Pancreas (tissue), 10 donors: Measurements from ENCODE around the gene SNIP1. TPM values are rescaled to one million over a fixed set of nuclear protein-coding genes. Genes with fewer than 3 reads are reported as not detected.

Source experiments
- ATAC-seq, 4 donors: fragments of 200-7000 bp; cut with Tn5 transposase; one replicate each; pipeline versions ENCODE4 v1.8.0 to v1.9.1; 2020; ENCODE audit warnings: mild to moderate bottlenecking in 4 of 4, moderate library complexity in 4 of 4
- DNase-seq, 6 donors: peaks; one replicate each; pipeline ENCODE4 v3.0.0-alpha.2; 2020
- FAIRE-seq: peaks from 2 replicates; lab custom pipeline; 2012; peaks lifted over from hg19 to GRCh38; lab: Jason Lieb, UNC
- H3K27ac ChIP-seq, 4 donors: fragments of 200-600 bp; sonication (generic); 1 replicate in 3 of 4; 2 replicates in 1 of 4; pipeline versions ENCODE4 v1.5.0 to v1.8.0; 2020
- H3K27me3 ChIP-seq, 4 donors: fragments of 200-600 bp; one replicate each; pipeline ENCODE4 v1.8.0; 2021
- H3K36me3 ChIP-seq, 3 donors: fragments of 200-600 bp; sonication (generic) in 1 of 3; one replicate each; pipeline versions ENCODE4 v1.5.0 to v1.8.0; 2020 to 2021
- H3K4me1 ChIP-seq, 3 donors: fragments of 200-600 bp; one replicate each; pipeline ENCODE4 v1.8.0; 2021
- H3K4me3 ChIP-seq, 4 donors: fragments of 200-600 bp; sonication (generic) in 2 of 4; one replicate each; pipeline versions ENCODE4 v1.5.0 to v1.8.0; 2020 to 2021
- H3K9me3 ChIP-seq, 4 donors: fragments of 200-600 bp; one replicate each; pipeline ENCODE4 v1.8.0; 2021
- CTCF ChIP-seq, 4 donors: fragments of 200-600 bp; sonication (generic) in 3 of 4; IDR thresholded peaks; one replicate each; pipeline versions ENCODE4 v1.5.0 to v1.8.0; 2021; ENCODE audit warnings: antibody characterized with exemption in 4 of 4
- WGBS, 2 donors: extraction: QIAGEN DNeasy Blood & Tissue Kit; methylation state at CpG; one replicate each; pipeline ENCODE4 v1.1.7; 2013; 5-methylcytosine and 5-hydroxymethylcytosine counted together
- intact Hi-C, 3 donors: fragments of 100-400 bp; cut with DNase I; formaldehyde crosslinking; loops; one replicate each; pipeline versions ENCODE4 v1.11.1 to v1.14.2; 2022
- polyA plus RNA-seq, 2 donors: library from polyadenylated mRNA; stranded (reverse); fragments of 200-250 nt; gene quantifications; one replicate each; pipeline ENCODE4 v1.2.3, GENCODE V29; 2013
- total RNA-seq, 6 donors: library from RNA; stranded (reverse); fragmentation: NEBNext Ultra II Directional in 4 of 6; extraction: Animal tissue kit (Norgen Biotek cat#: 25700) in 4 of 6; gene quantifications; one replicate each; pipeline versions ENCODE4 v1.2.1 to v1.2.4, GENCODE V29; 2021 to 2023
- donor health status: healthy with polysubstance abuse.
- donor health status: DM: no; HTN: no; CAD: no; lungs with moderate emphysema.
- donor health status: DM: no; HTN: no; CAD: no.
- donor health status: control.
- donor health status: control.
- donor health status: Bipolar disorder and iron deficiency.
- donor health status: DM: yes; HTN: yes; CAD: no.
- donor health status: DM: no; HTN: no; CAD: no.
- donor health status: DM: no; HTN: no; CAD: no.
- donor health status: DM: yes; HTN: yes; CAD: no.

Gene SNIP1
- total RNA-seq (1 to 10 TPM; 6.5 to 7.8 (median 7.0) TPM), polyA plus RNA-seq (1 to 10 TPM; 2.7 to 5.9 TPM)

- peak within 1 kb of the TSS; percentile 69 to 88 (median 84) for H3K27ac ChIP-seq
- FAIRE-seq (peak; percentile 77), ATAC-seq (peak; percentile 83 to 96 (median 92)), DNase-seq (peak; percentile 88 to 95 (median 93))
- WGBS, 2 donors = 12% methylated on average over 53 to 54 of the region's 54 CpGs
- H3K36me3 ChIP-seq = no peaks in the 10 kb centered on the region
- H3K27me3 ChIP-seq = no peaks in the 10 kb centered on the region
- H3K4me3 ChIP-seq = peak within 1 kb of the TSS; percentile 80 to 99 (median 96)
- peaks cover 7 to 23% (median 9%) of the 10 kb centered on the region in 3 donors for H3K4me1 ChIP-seq
- H3K9me3 ChIP-seq = no peaks in the 10 kb centered on the region
- intact Hi-C loops = no loop called here
- TF ChIP-seq CTCF (IDR thresholded peaks at IDR 0.05) = no peak
Observed at GRCh38 chr1:37553927-37554808, at the start of gene SNIP1. SNIP1 (minus strand) TSS chr1:37554293; CDS start chr1:37554229, 64 bp downstream.

GRCh38 chr1:37602750-37603694, 48.9 kb upstream of the SNIP1 start:
- no peaks in the 10 kb centered on the region for H3K27me3 ChIP-seq
- DNase-seq = peak in 1 of 6 donors; percentile 28
- H3K36me3 ChIP-seq = no peaks in the 10 kb centered on the region
- no peaks in the 10 kb centered on the region for H3K9me3 ChIP-seq
- 14 to 17% methylated on average over 8 of the region's 8 CpGs for WGBS, 2 donors
- intact Hi-C loops = loop anchor here in 1 of 3 donors (5.0 kb wide), 1 partner anchor 79 kb away; no protein-coding TSS in a partner anchor
- no peaks in the 10 kb centered on the region for H3K4me1 ChIP-seq
- peak; percentile 48 to 82 (median 73) for ATAC-seq
- no peak overlapping the region for H3K4me3 ChIP-seq
- no peak overlapping the region for H3K27ac ChIP-seq
- peak; percentile 28 to 50 (median 46) for TF ChIP-seq CTCF (IDR thresholded peaks at IDR 0.05)
- no peak for FAIRE-seq

GRCh38 chr1:37601441-37601840, 47.3 kb upstream of the SNIP1 start:
- FAIRE-seq (no peak), ATAC-seq (no peak), DNase-seq (no peak)
- Histone ChIP-seq H3K4me1 (no peaks in the 10 kb centered on the region), H3K27ac (no peak overlapping the region), H3K36me3 (no peaks in the 10 kb centered on the region), H3K27me3 (no peaks in the 10 kb centered on the region), H3K9me3 (no peaks in the 10 kb centered on the region), H3K4me3 (no peak overlapping the region)
- intact Hi-C loops = loop anchor here in 1 of 3 donors (5.0 kb wide), 1 partner anchor 81 kb away; no protein-coding TSS in a partner anchor
- TF ChIP-seq CTCF (IDR thresholded peaks at IDR 0.05) = no peak

- DNase-seq (no peak), ATAC-seq (no peak), FAIRE-seq (no peak)
- H3K4me1 ChIP-seq = peaks cover 0 to 2% (median under 1%) of the 10 kb centered on the region in 3 donors
- no peak overlapping the region for H3K27ac ChIP-seq
- H3K4me3 ChIP-seq = no peak overlapping the region
- intact Hi-C loops = loop anchor here in 1 of 3 donors (5.0 kb wide), 1 partner anchor 82 kb away; no protein-coding TSS in a partner anchor
- no peaks in the 10 kb centered on the region for H3K36me3 ChIP-seq
- TF ChIP-seq CTCF (IDR thresholded peaks at IDR 0.05) = no peak
- whole genome bisulfite sequencing, 2 donors = 66 to 73% methylated on average over 5 of the region's 5 CpGs
- H3K9me3 ChIP-seq = no peaks in the 10 kb centered on the region
- no peaks in the 10 kb centered on the region for H3K27me3 ChIP-seq
Observed at GRCh38 chr1:37599940-37600339, 45.8 kb upstream of the SNIP1 start.
